Retinal pigment epithelial cell (primary cell): ENCODE results near the gene OR8D1.

Experiments used
- DNase-seq: peaks from one replicate; pipeline ENCODE4 v3.0.0-alpha.2; 2010; ENCODE audit warnings: low read depth
- H3K4me3 ChIP-seq: 2 replicates; pipeline ENCODE4 v1.5.1; 2011; ENCODE audit warnings: mild to moderate bottlenecking, low read length, control low read depth, moderate library complexity
- CTCF ChIP-seq: conservative IDR thresholded peaks from 2 replicates; pipeline ENCODE4 v1.5.1; 2011; ENCODE audit warnings: low read depth, low read length, control low read depth, inconsistent platforms

The OR8D1 gene

DNA sequence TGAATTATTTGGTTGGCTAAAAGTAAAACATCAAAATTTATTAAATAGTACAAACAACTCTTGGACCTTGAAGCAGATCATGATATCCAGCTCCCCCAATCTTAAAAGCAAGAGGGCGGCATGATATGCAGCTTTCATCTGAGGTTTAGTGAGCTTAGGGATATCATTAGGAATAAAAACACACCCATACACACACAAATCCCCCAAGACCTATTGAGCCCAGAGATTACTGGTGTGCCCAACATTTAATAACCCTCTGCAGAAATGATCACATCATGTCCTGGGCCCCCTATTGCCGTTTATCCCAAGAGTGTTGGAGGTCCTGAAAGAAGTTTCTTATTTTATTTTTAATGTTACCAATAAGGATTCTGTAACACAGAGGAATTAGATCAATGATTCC lies at the start of gene OR8D1:
OR8D1 (minus strand) TSS at position 101 of the 400 bp plus-strand sequence. CDS start 3,183 bp downstream, outside the sequence.
- TF ChIP-seq CTCF: no peak
- no peak within 1 kb of the TSS for H3K4me3 ChIP-seq

GRCh38 chr11:124359566-124359965 lies 45.8 kb upstream of the OR8D1 start:
- DNase-seq: no peak
- H3K4me3 ChIP-seq: no peak overlapping the region
- TF ChIP-seq CTCF: no peak

More for the DNA sequence above, at the start of gene OR8D1:
- no peak for DNase-seq

GRCh38 chr11:124346311-124346955 lies 32.7 kb upstream of the OR8D1 start:
- no peak for DNase-seq
- TF ChIP-seq CTCF: no peak
- no peak overlapping the region for H3K4me3 ChIP-seq

DNA sequence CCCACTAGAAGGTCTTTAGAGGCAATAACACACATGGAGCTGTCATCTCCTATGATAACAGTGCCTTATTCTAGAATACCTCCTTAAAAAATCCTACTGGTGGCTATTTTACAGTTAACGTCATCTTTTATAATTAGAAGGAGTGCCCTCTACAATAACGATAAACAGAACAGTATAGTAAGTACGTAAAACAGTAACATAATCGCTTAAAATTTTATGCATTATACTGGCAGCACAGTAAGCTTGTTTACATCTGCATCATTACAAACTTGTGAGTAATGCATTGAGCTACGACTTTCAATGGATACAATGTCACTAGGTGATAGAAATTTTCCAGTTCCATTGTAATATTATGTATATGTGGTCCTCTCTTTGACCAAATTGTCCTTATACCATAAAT lies 30.6 kb upstream of the OR8D1 start:
- H3K4me3 ChIP-seq: no peak overlapping the region
- no peak for DNase-seq
- TF ChIP-seq CTCF: no peak

- no peak for TF ChIP-seq CTCF
Observed at GRCh38 chr11:124340142-124340447, 26.3 kb upstream of the OR8D1 start.

GRCh38 chr11:124339396-124340141 lies 25.8 kb upstream of the OR8D1 start:
- no peak overlapping the region for H3K4me3 ChIP-seq
- no peak for TF ChIP-seq CTCF
- DNase-seq: no peak

More at GRCh38 chr11:124340142-124340447, 26.3 kb upstream of the OR8D1 start:
- no peak for DNase-seq
- no peak overlapping the region for H3K4me3 ChIP-seq

DNA sequence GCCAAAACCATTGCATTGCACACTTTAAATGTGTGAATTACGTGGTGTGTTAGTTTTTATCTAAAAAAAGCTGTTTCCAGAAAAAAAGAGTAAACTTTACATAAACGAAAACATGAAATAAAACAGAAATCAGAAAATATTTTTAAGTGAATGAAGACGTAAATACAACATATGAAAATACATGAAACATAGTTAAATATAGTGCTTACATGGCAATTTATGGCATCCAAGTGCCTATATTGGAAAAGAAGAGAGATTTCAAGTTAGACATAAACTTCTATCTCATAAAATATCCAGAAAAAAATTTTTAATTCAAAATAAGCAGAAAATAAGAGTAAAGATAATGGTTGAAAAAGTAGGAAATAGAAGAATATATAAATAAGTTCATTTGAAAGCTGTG lies 18.1 kb upstream of the OR8D1 start:
- H3K4me3 ChIP-seq: no peak overlapping the region
- no peak for DNase-seq
- TF ChIP-seq CTCF: no peak
